ENCODE measurements around the gene SVOP. TPM values are rescaled to one million over a fixed set of nuclear protein-coding genes. Genes with fewer than 3 reads are reported as not detected.

The SVOP gene
- total and polyA plus RNA-seq, 2 of the 4 experiments (the other 2 are of a cell fraction), result not detected

- dilution Hi-C loops (cut with HindIII; ENCODE audit: low sequenced_read_pairs, unreplicated experiment) (no loop called here), intact Hi-C loops (cut with micrococcal nuclease) (no loop called here), in situ Hi-C loops (cut with MboI; ENCODE audit: low sequenced_read_pairs) (no loop called here)
- Histone ChIP-seq H2AK5ac (ENCODE audit: low read depth, low read length) (no peak overlapping the region), H3K4me3 (ENCODE audit: insufficient read depth, low read depth, low read length) (no peak overlapping the region), H3K18ac (ENCODE audit: low read depth, low read length) (no peak overlapping the region), H3K36me3 (ENCODE audit: control insufficient read depth, insufficient read depth, low read length) (peaks cover 18% of the 10 kb centered on the region), H3K9me3 (ENCODE audit: control insufficient read depth, insufficient read depth, low read length) (no peaks in the 10 kb centered on the region), H3K23ac (ENCODE audit: low read depth, low read length) (no peak overlapping the region), H2BK5ac (ENCODE audit: low read depth, low read length, poor library complexity, severe bottlenecking) (no peak overlapping the region), H2BK20ac (ENCODE audit: low read depth, low read length) (no peak overlapping the region), H3K4me1 (ENCODE audit: control insufficient read depth, insufficient read depth, low read length) (no peaks in the 10 kb centered on the region), H2BK15ac (ENCODE audit: low read depth, low read length) (no peak overlapping the region), H3K4me2 (ENCODE audit: low read depth, low read length) (no peak overlapping the region), H2AFZ (replicated peaks; ENCODE audit: low read length, poor library complexity) (no peak overlapping the region), H3K9ac (ENCODE audit: low read depth, low read length) (no peak overlapping the region), H4K8ac (ENCODE audit: low read depth in 2 of 2, low read length in 2 of 2) (no peak overlapping the region), H4K91ac (ENCODE audit: insufficient read depth, low read depth, low read length) (no peak overlapping the region), H3K27ac (ENCODE audit: insufficient read depth, low read length) (no peak overlapping the region), H3K79me1 (ENCODE audit: low read depth in 1 of 2, low read length in 2 of 2) (no peaks in the 10 kb centered on the region), H4K20me1 (ENCODE audit: insufficient read depth, low read length) (no peaks in the 10 kb centered on the region), H2AK9ac (replicated peaks; ENCODE audit: low read depth, low read length, poor library complexity) (no peak overlapping the region), H3K14ac (replicated peaks; ENCODE audit: low read depth, low read length) (no peak overlapping the region), H3K9me1 (ENCODE audit: insufficient read depth, low read length) (no peaks in the 10 kb centered on the region), H3K4ac (ENCODE audit: low read depth, low read length) (no peak overlapping the region), H4K5ac (ENCODE audit: low read depth, low read length) (no peak overlapping the region), H2BK120ac (ENCODE audit: low read depth, low read length) (no peak overlapping the region), H3K27me3 (ENCODE audit: control insufficient read depth, insufficient read depth, low read length) (no peaks in the 10 kb centered on the region), H3K56ac (ENCODE audit: extremely low read depth, insufficient read depth, low read length) (no peak overlapping the region)
- CTCF ChIA-PET, result no interaction called here
- BruUV-seq (replicated peaks), result no TSS peak
- POLR2A ChIA-PET (ENCODE audit: unreplicated experiment), result no interaction called here
- TF ChIP-seq RAD21 (IDR thresholded peaks at IDR 0.05; ENCODE audit: low read length), result no peak
- TF ChIP-seq MXI1 (IDR thresholded peaks at IDR 0.05; ENCODE audit: borderline replicate concordance, low read depth, low read length), result no peak
- TF ChIP-seq NFE2L2 (IDR thresholded peaks at IDR 0.05; ENCODE audit: low read depth, low read length), result no peak
- no peak for TF ChIP-seq CHD1 (IDR thresholded peaks at IDR 0.05; ENCODE audit: low read depth, low read length)
- TF ChIP-seq POLR2A (IDR thresholded peaks at IDR 0.05; ENCODE audit: low read depth, low read length), result no peak
- TF ChIP-seq, protein P1, sequence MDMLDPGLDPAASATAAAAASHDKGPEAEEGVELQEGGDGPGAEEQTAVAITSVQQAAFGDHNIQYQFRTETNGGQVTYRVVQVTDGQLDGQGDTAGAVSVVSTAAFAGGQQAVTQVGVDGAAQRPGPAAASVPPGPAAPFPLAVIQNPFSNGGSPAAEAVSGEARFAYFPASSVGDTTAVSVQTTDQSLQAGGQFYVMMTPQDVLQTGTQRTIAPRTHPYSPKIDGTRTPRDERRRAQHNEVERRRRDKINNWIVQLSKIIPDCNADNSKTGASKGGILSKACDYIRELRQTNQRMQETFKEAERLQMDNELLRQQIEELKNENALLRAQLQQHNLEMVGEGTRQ (IDR thresholded peaks at IDR 0.05; ENCODE audit: low read depth, low read length), result no peak
- TF ChIP-seq, protein P2, sequence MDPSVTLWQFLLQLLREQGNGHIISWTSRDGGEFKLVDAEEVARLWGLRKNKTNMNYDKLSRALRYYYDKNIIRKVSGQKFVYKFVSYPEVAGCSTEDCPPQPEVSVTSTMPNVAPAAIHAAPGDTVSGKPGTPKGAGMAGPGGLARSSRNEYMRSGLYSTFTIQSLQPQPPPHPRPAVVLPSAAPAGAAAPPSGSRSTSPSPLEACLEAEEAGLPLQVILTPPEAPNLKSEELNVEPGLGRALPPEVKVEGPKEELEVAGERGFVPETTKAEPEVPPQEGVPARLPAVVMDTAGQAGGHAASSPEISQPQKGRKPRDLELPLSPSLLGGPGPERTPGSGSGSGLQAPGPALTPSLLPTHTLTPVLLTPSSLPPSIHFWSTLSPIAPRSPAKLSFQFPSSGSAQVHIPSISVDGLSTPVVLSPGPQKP (IDR thresholded peaks at IDR 0.05; ENCODE audit: borderline replicate concordance, low read depth, low read length), result no peak
- no peak for TF ChIP-seq MAZ (IDR thresholded peaks at IDR 0.05; ENCODE audit: borderline replicate concordance, low read depth, low read length)
- TF ChIP-seq, protein P3, sequence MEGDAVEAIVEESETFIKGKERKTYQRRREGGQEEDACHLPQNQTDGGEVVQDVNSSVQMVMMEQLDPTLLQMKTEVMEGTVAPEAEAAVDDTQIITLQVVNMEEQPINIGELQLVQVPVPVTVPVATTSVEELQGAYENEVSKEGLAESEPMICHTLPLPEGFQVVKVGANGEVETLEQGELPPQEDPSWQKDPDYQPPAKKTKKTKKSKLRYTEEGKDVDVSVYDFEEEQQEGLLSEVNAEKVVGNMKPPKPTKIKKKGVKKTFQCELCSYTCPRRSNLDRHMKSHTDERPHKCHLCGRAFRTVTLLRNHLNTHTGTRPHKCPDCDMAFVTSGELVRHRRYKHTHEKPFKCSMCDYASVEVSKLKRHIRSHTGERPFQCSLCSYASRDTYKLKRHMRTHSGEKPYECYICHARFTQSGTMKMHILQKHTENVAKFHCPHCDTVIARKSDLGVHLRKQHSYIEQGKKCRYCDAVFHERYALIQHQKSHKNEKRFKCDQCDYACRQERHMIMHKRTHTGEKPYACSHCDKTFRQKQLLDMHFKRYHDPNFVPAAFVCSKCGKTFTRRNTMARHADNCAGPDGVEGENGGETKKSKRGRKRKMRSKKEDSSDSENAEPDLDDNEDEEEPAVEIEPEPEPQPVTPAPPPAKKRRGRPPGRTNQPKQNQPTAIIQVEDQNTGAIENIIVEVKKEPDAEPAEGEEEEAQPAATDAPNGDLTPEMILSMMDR (conservative IDR thresholded peaks at IDR 0.05; ENCODE audit: low read depth, low read length), result no peak
- TF ChIP-seq MAFK (IDR thresholded peaks at IDR 0.05; ENCODE audit: low read depth, low read length), result no peak
- no peak for TF ChIP-seq SMC3 (IDR thresholded peaks at IDR 0.05; ENCODE audit: low read depth, low read length)
- no peak for TF ChIP-seq CEBPB (IDR thresholded peaks at IDR 0.05; ENCODE audit: low read depth, low read length)
- TF ChIP-seq FOS (IDR thresholded peaks at IDR 0.05; ENCODE audit: low read depth, low read length), result no peak
- TF ChIP-seq RCOR1 (IDR thresholded peaks at IDR 0.05; ENCODE audit: insufficient replicate concordance, low read length), result no peak
- no peak for TF ChIP-seq BHLHE40 (IDR thresholded peaks at IDR 0.05; ENCODE audit: low read depth, low read length)
- TF ChIP-seq RFX5 (IDR thresholded peaks at IDR 0.05; ENCODE audit: low read depth, low read length), result no peak
- ATAC-seq (ENCODE audit: low read depth) (no peak), DNase-seq (no peak)
- 100% methylated on average over 1 of the region's 3 CpGs; no CpG with 5 or more reads in 1 of the 2 experiments for WGBS, 2 experiments (ENCODE audit: extremely low coverage in 2 of 2, insufficient read length in 1 of 2)
Measured at GRCh38 chr12:109064143-109064542, 43.3 kb upstream of the SVOP start.
